Neural cell (in vitro differentiated cells): ENCODE measurements around the gene MSANTD2. TPM values are rescaled to one million over a fixed set of nuclear protein-coding genes. Genes with fewer than 3 reads are reported as not detected.

Experiments used
- H2AFZ ChIP-seq: fragments of 200-600, 300-800 bp; sonication (generic), shearing (Covaris generic); 2 replicates; pipeline ENCODE4 v1.6.0; 2014; ENCODE audit warnings: low read depth, mild to moderate bottlenecking, antibody characterized with exemption, low read length, moderate library complexity
- H3F3A ChIP-seq: fragments of 200-600 bp; shearing (Covaris generic); 2 replicates; pipeline ENCODE4 v1.6.1; 2016; ENCODE audit warnings: mild to moderate bottlenecking, moderate library complexity, mixed read lengths, antibody characterized with exemption, low read length; ENCODE audit not compliant: insufficient read depth, poor library complexity, severe bottlenecking
- H3K27ac ChIP-seq: fragments of 200-600, 300-800 bp; sonication (generic), shearing (Covaris generic); 2 replicates; pipeline ENCODE4 v1.5.1; 2014; ENCODE audit warnings: mild to moderate bottlenecking, low read length, moderate library complexity
- H3K27me3 ChIP-seq: fragments of 300-800, 200-600 bp; sonication (generic), shearing (Covaris generic); 2 replicates; pipeline ENCODE4 v1.6.0; 2014; ENCODE audit warnings: mild to moderate bottlenecking, low read depth, low read length, moderate library complexity; ENCODE audit not compliant: insufficient read depth
- H3K36me3 ChIP-seq: fragments of 300-800, 200-600 bp; sonication (generic), shearing (Covaris generic); 2 replicates; pipeline ENCODE4 v1.5.1; 2014; ENCODE audit warnings: mild to moderate bottlenecking, antibody characterized with exemption, low read length, moderate library complexity; ENCODE audit not compliant: insufficient read depth
- H3K4me2 ChIP-seq: fragments of 300-800, 200-600 bp; sonication (generic), shearing (Covaris generic); 2 replicates; pipeline ENCODE4 v1.6.0; 2014; ENCODE audit warnings: mild to moderate bottlenecking, low read length
- H3K4me3 ChIP-seq: fragments of 300-800, 200-600 bp; sonication (generic), shearing (Covaris generic); 2 replicates; pipeline ENCODE4 v1.5.1; 2014; ENCODE audit warnings: mild to moderate bottlenecking, low read length, moderate library complexity
- H3K79me2 ChIP-seq: fragments of 200-600 bp; shearing (Covaris generic); replicated peaks from 2 replicates; pipeline ENCODE4 v1.6.0; 2014; ENCODE audit warnings: mild to moderate bottlenecking, low read length, moderate library complexity; ENCODE audit not compliant: insufficient read depth
- H3K9ac ChIP-seq: fragments of 300-800, 200-600 bp; sonication (generic), shearing (Covaris generic); 2 replicates; pipeline ENCODE4 v1.6.1; 2016; ENCODE audit warnings: mild to moderate bottlenecking, low read length, mixed read lengths
- H3K9me2 ChIP-seq: fragments of 200-600 bp; shearing (Covaris generic); 2 replicates; pipeline ENCODE4 v1.6.1; 2016; ENCODE audit warnings: mild to moderate bottlenecking, low read length, mixed read lengths; ENCODE audit not compliant: insufficient read depth
- H3K9me3 ChIP-seq: fragments of 200-600, 300-800 bp; sonication (generic), shearing (Covaris generic); 2 replicates; pipeline ENCODE4 v1.6.1; 2016; ENCODE audit warnings: mild to moderate bottlenecking, mixed run types, low read length, moderate library complexity, mixed read lengths
- H4K20me1 ChIP-seq: fragments of 200-600 bp; shearing (Covaris generic); 2 replicates; pipeline ENCODE4 v1.6.1; 2016; ENCODE audit warnings: mild to moderate bottlenecking, mixed run types; ENCODE audit not compliant: insufficient read depth
- EP300 ChIP-seq: fragments of 450-650 bp; conservative IDR thresholded peaks from 2 replicates; pipeline ENCODE4 v1.6.1; 2014; ENCODE audit warnings: antibody characterized with exemption, mild to moderate bottlenecking, moderate library complexity; ENCODE audit not compliant: poor library complexity, severe bottlenecking
- EZH2 ChIP-seq: fragments of 200-600, 300-800 bp; shearing (Covaris generic), sonication (generic); IDR thresholded peaks from 2 replicates; pipeline ENCODE4 v1.6.1; 2014; ENCODE audit warnings: antibody characterized with exemption, low read length, borderline replicate concordance, mild to moderate bottlenecking; ENCODE audit not compliant: insufficient read depth, poor library complexity, severe bottlenecking
- MXI1 ChIP-seq: fragments of 450-650 bp; conservative IDR thresholded peaks from 2 replicates; pipeline ENCODE4 v1.6.1; 2014; ENCODE audit warnings: antibody characterized with exemption, mild to moderate bottlenecking; ENCODE audit not compliant: poor library complexity, severe bottlenecking
- POLR2AphosphoS5 ChIP-seq: IDR thresholded peaks from 2 replicates; pipeline ENCODE4 v1.6.1; 2012
- RAD21 ChIP-seq: fragments of 450-650 bp; conservative IDR thresholded peaks from 2 replicates; pipeline ENCODE4 v1.6.1; 2014; ENCODE audit warnings: antibody characterized with exemption, mild to moderate bottlenecking, moderate library complexity
- SMC3 ChIP-seq: fragments of 450-650 bp; conservative IDR thresholded peaks from 2 replicates; pipeline ENCODE4 v1.6.1; 2014; ENCODE audit warnings: antibody characterized with exemption, mild to moderate bottlenecking, moderate library complexity; ENCODE audit not compliant: poor library complexity
- TAF1 ChIP-seq: IDR thresholded peaks from 2 replicates; pipeline ENCODE4 v1.6.1; 2012; ENCODE audit warnings: low read depth
- polyA plus RNA-seq: library from polyadenylated mRNA; depleted of rRNA; stranded (reverse); fragments of >200 nt; gene quantifications from 2 replicates; pipeline ENCODE4 v1.2.3, GENCODE V29; 2014
- TF ChIP-seq, protein P1 (sequence below): IDR thresholded peaks from 2 replicates; pipeline ENCODE4 v1.6.1; 2012; ENCODE audit warnings: borderline replicate concordance
- TF ChIP-seq, protein P2 (sequence below): fragments of 450-650 bp; IDR thresholded peaks from 2 replicates; pipeline ENCODE4 v1.5.1; 2014; ENCODE audit warnings: antibody characterized with exemption, mild to moderate bottlenecking, moderate library complexity; ENCODE audit not compliant: poor library complexity, severe bottlenecking

MSANTD2 gene
- polyA plus RNA-seq, 1 donor from 2014 or later = 45.3 TPM

DNA sequence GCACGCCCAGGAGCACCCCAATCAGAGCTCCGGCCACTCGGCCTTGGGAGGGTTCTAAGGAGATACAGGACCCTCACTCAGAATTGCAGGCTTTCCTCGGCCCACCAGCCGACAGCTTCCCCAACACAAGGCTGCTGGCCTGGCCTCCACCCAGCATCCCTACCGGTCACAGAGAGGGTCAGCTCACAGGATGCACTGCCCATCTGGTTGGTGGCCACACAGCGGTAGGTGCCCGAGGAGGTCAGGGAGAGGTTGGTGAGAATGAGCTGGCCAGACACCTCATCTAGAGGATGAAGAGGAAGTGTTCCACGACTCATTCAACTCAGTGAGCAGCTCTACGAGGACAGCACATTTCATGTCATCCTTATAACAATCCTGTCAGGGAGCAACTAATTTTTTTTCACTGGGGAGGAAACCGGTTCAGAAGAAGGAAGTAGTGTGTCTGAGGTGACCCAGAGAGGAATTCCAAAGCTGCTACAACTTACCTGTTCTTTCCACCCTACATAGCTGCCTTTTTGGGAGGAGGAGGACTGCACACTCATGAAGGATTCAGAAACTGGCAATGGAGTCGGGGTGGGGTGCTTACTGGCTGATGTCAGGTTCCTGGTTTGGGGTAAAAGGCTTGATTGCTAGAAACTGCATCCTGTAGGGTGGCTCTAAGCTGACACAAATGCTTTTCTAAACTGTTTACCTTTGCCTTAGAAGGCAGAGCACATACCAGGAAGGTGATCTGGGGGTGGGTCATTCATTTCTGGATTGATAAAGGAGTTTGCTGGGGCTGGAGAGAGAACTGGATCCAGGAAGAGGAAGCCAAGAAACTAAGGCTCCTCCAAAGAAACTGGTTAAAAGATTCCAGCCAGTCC lies 51.5 kb downstream of the MSANTD2 start:
- no peak overlapping the region for H3K9ac ChIP-seq
- no peaks in the 10 kb centered on the region for H4K20me1 ChIP-seq
- no peaks in the 10 kb centered on the region for H3K9me2 ChIP-seq
- TF ChIP-seq EZH2 (no peak), SMC3 (no peak)
- H3K4me2 ChIP-seq = no peak overlapping the region
- no peak overlapping the region for H3K27ac ChIP-seq
- no peak overlapping the region for H2AFZ ChIP-seq
- no peaks in the 10 kb centered on the region for H3K79me2 ChIP-seq
- H3K27me3 ChIP-seq = peaks cover 100% of the 10 kb centered on the region
- no peaks in the 10 kb centered on the region for H3K9me3 ChIP-seq
- no peak overlapping the region for H3K4me3 ChIP-seq
- H3K36me3 ChIP-seq = no peaks in the 10 kb centered on the region
- H3F3A ChIP-seq = no peaks in the 10 kb centered on the region

DNA sequence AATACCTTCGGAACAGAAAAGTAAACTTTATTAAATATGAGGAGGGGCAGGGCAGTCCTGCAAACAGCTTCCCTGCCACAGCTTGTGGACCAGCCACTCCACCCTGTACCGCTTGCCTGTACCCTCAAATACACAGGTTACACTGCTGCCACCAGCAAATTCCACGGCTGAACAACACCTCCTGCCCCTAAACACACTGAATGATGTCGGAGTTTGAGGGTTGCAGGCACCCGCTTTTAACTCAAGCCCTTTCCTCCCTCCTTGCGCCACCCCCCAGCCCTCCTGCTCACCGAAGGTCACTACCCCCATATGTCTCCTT lies 52.1 kb downstream of the MSANTD2 start:
- Histone ChIP-seq H3K27ac (no peak overlapping the region), H3K9ac (no peak overlapping the region), H3K9me3 (no peaks in the 10 kb centered on the region), H4K20me1 (no peaks in the 10 kb centered on the region), H3F3A (no peaks in the 10 kb centered on the region), H3K79me2 (no peaks in the 10 kb centered on the region), H2AFZ (no peak overlapping the region), H3K9me2 (no peaks in the 10 kb centered on the region), H3K4me3 (no peak overlapping the region), H3K36me3 (no peaks in the 10 kb centered on the region), H3K4me2 (no peak overlapping the region), H3K27me3 (peaks cover 100% of the 10 kb centered on the region)
- TF ChIP-seq TAF1 = no peak
- TF ChIP-seq, protein P1, sequence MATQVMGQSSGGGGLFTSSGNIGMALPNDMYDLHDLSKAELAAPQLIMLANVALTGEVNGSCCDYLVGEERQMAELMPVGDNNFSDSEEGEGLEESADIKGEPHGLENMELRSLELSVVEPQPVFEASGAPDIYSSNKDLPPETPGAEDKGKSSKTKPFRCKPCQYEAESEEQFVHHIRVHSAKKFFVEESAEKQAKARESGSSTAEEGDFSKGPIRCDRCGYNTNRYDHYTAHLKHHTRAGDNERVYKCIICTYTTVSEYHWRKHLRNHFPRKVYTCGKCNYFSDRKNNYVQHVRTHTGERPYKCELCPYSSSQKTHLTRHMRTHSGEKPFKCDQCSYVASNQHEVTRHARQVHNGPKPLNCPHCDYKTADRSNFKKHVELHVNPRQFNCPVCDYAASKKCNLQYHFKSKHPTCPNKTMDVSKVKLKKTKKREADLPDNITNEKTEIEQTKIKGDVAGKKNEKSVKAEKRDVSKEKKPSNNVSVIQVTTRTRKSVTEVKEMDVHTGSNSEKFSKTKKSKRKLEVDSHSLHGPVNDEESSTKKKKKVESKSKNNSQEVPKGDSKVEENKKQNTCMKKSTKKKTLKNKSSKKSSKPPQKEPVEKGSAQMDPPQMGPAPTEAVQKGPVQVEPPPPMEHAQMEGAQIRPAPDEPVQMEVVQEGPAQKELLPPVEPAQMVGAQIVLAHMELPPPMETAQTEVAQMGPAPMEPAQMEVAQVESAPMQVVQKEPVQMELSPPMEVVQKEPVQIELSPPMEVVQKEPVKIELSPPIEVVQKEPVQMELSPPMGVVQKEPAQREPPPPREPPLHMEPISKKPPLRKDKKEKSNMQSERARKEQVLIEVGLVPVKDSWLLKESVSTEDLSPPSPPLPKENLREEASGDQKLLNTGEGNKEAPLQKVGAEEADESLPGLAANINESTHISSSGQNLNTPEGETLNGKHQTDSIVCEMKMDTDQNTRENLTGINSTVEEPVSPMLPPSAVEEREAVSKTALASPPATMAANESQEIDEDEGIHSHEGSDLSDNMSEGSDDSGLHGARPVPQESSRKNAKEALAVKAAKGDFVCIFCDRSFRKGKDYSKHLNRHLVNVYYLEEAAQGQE = no peak
- TF ChIP-seq MXI1 = no peak
- TF ChIP-seq POLR2AphosphoS5 = no peak
- no peak for TF ChIP-seq EZH2
- no peak for TF ChIP-seq RAD21
- TF ChIP-seq, protein P2, sequence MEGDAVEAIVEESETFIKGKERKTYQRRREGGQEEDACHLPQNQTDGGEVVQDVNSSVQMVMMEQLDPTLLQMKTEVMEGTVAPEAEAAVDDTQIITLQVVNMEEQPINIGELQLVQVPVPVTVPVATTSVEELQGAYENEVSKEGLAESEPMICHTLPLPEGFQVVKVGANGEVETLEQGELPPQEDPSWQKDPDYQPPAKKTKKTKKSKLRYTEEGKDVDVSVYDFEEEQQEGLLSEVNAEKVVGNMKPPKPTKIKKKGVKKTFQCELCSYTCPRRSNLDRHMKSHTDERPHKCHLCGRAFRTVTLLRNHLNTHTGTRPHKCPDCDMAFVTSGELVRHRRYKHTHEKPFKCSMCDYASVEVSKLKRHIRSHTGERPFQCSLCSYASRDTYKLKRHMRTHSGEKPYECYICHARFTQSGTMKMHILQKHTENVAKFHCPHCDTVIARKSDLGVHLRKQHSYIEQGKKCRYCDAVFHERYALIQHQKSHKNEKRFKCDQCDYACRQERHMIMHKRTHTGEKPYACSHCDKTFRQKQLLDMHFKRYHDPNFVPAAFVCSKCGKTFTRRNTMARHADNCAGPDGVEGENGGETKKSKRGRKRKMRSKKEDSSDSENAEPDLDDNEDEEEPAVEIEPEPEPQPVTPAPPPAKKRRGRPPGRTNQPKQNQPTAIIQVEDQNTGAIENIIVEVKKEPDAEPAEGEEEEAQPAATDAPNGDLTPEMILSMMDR = no peak
- no peak for TF ChIP-seq SMC3
- TF ChIP-seq EP300 = no peak
